GM12891 (cell line): ENCODE data around the gene GGT7.

Source experiments
- POLR2A ChIP-seq: IDR thresholded peaks from 2 replicates; pipeline ENCODE4 v1.6.1; 2011; ENCODE audit warnings: low read depth, low read length, control low read depth
- POLR2AphosphoS5 ChIP-seq: IDR thresholded peaks from 2 replicates; pipeline ENCODE4 v1.6.1; 2011; ENCODE audit warnings: low read depth, low read length, control low read depth
- POU2F2 ChIP-seq: IDR thresholded peaks from 2 replicates; pipeline ENCODE4 v1.6.1; 2011; ENCODE audit warnings: low read depth, mild to moderate bottlenecking, control low read depth, low read length, moderate library complexity
- SPI1 ChIP-seq: IDR thresholded peaks from 2 replicates; pipeline ENCODE4 v1.6.1; 2011; ENCODE audit warnings: low read depth, low read length, control low read depth
- TAF1 ChIP-seq: IDR thresholded peaks from 2 replicates; pipeline ENCODE4 v1.6.1; 2011; ENCODE audit warnings: low read depth, low read length, control low read depth

GRCh38 chr20:34861386-34862084 is 11.1 kb downstream of the GGT7 start:
- TF ChIP-seq POLR2A (no peak), POLR2AphosphoS5 (no peak), TAF1 (no peak), SPI1 (no peak), POU2F2 (no peak)
